ENCODE measurements around the gene GRAMD1B. TPM values are rescaled to one million over a fixed set of nuclear protein-coding genes. Genes with fewer than 3 reads are reported as not detected.

Gene GRAMD1B
- total and polyA plus RNA-seq, 5 donors, result 2.0 to 4.1 (median 2.6) TPM

GRCh38 chr11:123584186-123584585 lies 154.1 kb downstream of the GRAMD1B start:
- 96% methylated on average over 4 of the region's 4 CpGs for WGBS
- intact Hi-C loops (cut with DNase I), result loop anchor here (5.0 to 10.0 kb wide), 2 partner anchors 121 to 123 kb away; no protein-coding TSS in a partner anchor

DNA sequence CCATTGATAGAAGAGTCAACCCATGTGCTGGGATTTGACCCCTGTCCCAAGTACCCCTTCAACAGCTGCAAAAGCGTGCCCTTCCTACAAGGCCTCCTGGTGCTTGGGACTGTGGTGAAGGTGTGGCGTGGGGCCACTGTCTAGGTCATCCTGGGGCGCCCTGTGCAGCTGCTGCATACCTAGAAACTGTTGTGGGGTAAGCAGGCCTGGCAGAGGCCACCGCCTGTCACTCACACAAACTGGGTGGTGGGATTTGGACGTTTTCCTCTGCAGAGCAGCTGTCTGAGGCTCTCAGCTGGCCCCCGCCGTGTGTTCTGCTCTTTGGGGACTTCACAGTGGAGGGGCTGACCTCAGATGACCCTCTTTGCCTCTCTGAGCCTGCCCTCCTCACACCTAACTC lies 154.7 kb downstream of the GRAMD1B start:
- H3K27ac ChIP-seq (ENCODE audit: low read length), result no peak overlapping the region
- DNase-seq, result no peak
- H3K4me1 ChIP-seq (ENCODE audit: control insufficient read depth, insufficient read depth, low read length), result no peaks in the 10 kb centered on the region
- no peaks in the 10 kb centered on the region for H3K9me3 ChIP-seq (ENCODE audit: control insufficient read depth, low read length)
- intact Hi-C loops (cut with DNase I), result loop anchor here (5.0 to 10.0 kb wide), 2 partner anchors 120 to 123 kb away; no protein-coding TSS in a partner anchor
- H3K27me3 ChIP-seq (ENCODE audit: control insufficient read depth, insufficient read depth), result no peaks in the 10 kb centered on the region
- no peak overlapping the region for H3K4me3 ChIP-seq (ENCODE audit: low read length)
- no peak for ATAC-seq
- WGBS, result 86% methylated on average over 7 of the region's 7 CpGs

More at GRCh38 chr11:123584186-123584585, 154.1 kb downstream of the GRAMD1B start:
- no peak overlapping the region for H3K27ac ChIP-seq (ENCODE audit: low read length)
- H3K4me3 ChIP-seq (ENCODE audit: low read length), result no peak overlapping the region
- no peak for ATAC-seq
- DNase-seq, result no peak
- H3K27me3 ChIP-seq (ENCODE audit: control insufficient read depth, insufficient read depth), result no peaks in the 10 kb centered on the region
- H3K9me3 ChIP-seq (ENCODE audit: control insufficient read depth, low read length), result no peaks in the 10 kb centered on the region
- H3K4me1 ChIP-seq (ENCODE audit: control insufficient read depth, insufficient read depth, low read length), result no peaks in the 10 kb centered on the region

GRCh38 chr11:123585206-123585605 lies 155.1 kb downstream of the GRAMD1B start:
- H3K27me3 ChIP-seq (ENCODE audit: control insufficient read depth, insufficient read depth), result no peaks in the 10 kb centered on the region
- no peaks in the 10 kb centered on the region for H3K9me3 ChIP-seq (ENCODE audit: control insufficient read depth, low read length)
- ATAC-seq (no peak), DNase-seq (no peak)
- H3K4me1 ChIP-seq (ENCODE audit: control insufficient read depth, insufficient read depth, low read length), result no peaks in the 10 kb centered on the region
- intact Hi-C loops (cut with DNase I), result loop anchor here in 1 of 4 donors (10.0 kb wide), 1 partner anchor 120 kb away; no protein-coding TSS in a partner anchor
- no peak overlapping the region for H3K27ac ChIP-seq (ENCODE audit: low read length)
- no peak overlapping the region for H3K4me3 ChIP-seq (ENCODE audit: low read length)
- 85% methylated on average over 5 of the region's 5 CpGs for WGBS

GRCh38 chr11:123585706-123586105 lies 155.6 kb downstream of the GRAMD1B start:
- Histone ChIP-seq H3K9me3 (ENCODE audit: control insufficient read depth, low read length) (no peaks in the 10 kb centered on the region), H3K27me3 (ENCODE audit: control insufficient read depth, insufficient read depth) (no peaks in the 10 kb centered on the region), H3K4me1 (ENCODE audit: control insufficient read depth, insufficient read depth, low read length) (no peaks in the 10 kb centered on the region), H3K27ac (ENCODE audit: low read length) (no peak overlapping the region), H3K4me3 (ENCODE audit: low read length) (no peak overlapping the region)
- WGBS, result 55% methylated on average over 5 of the region's 5 CpGs
- ATAC-seq, result no peak
- DNase-seq, result no peak
- intact Hi-C loops (cut with DNase I), result loop anchor here in 1 of 4 donors (10.0 kb wide), 1 partner anchor 119 kb away; no protein-coding TSS in a partner anchor

- Histone ChIP-seq H3K4me3 (ENCODE audit: low read length) (no peak overlapping the region), H3K27me3 (ENCODE audit: control insufficient read depth, insufficient read depth) (no peaks in the 10 kb centered on the region), H3K4me1 (ENCODE audit: control insufficient read depth, insufficient read depth, low read length) (no peaks in the 10 kb centered on the region), H3K9me3 (ENCODE audit: control insufficient read depth, low read length) (no peaks in the 10 kb centered on the region), H3K27ac (ENCODE audit: low read length) (no peak overlapping the region)
- 87% methylated on average over 8 of the region's 8 CpGs for WGBS
- intact Hi-C loops (cut with DNase I), result loop anchor here in 1 of 4 donors (10.0 kb wide), 1 partner anchor 118 kb away; no protein-coding TSS in a partner anchor
- ATAC-seq (no peak), DNase-seq (no peak)
These were observed 156.5 kb downstream of the GRAMD1B start for GRCh38 chr11:123586568-123586967.

GRCh38 chr11:123587044-123587443 lies 157.0 kb downstream of the GRAMD1B start:
- Histone ChIP-seq H3K27me3 (ENCODE audit: control insufficient read depth, insufficient read depth) (no peaks in the 10 kb centered on the region), H3K4me1 (ENCODE audit: control insufficient read depth, insufficient read depth, low read length) (no peaks in the 10 kb centered on the region), H3K9me3 (ENCODE audit: control insufficient read depth, low read length) (no peaks in the 10 kb centered on the region), H3K4me3 (ENCODE audit: low read length) (no peak overlapping the region), H3K27ac (ENCODE audit: low read length) (no peak overlapping the region)
- intact Hi-C loops (cut with DNase I), result loop anchor here in 1 of 4 donors (10.0 kb wide), 1 partner anchor 118 kb away; no protein-coding TSS in a partner anchor
- DNase-seq (no peak), ATAC-seq (no peak)
- WGBS, result 97% methylated on average over 2 of the region's 2 CpGs

- no peaks in the 10 kb centered on the region for H3K27me3 ChIP-seq (ENCODE audit: control insufficient read depth, insufficient read depth)
- H3K27ac ChIP-seq (ENCODE audit: low read length), result no peak overlapping the region
- ATAC-seq, result no peak
- 92% methylated on average over 6 of the region's 6 CpGs for WGBS
- H3K4me3 ChIP-seq (ENCODE audit: low read length), result no peak overlapping the region
- no peaks in the 10 kb centered on the region for H3K4me1 ChIP-seq (ENCODE audit: control insufficient read depth, insufficient read depth, low read length)
- no peak for DNase-seq
- intact Hi-C loops (cut with DNase I), result loop anchor here in 1 of 4 donors (10.0 kb wide), 1 partner anchor 117 kb away; no protein-coding TSS in a partner anchor
- no peaks in the 10 kb centered on the region for H3K9me3 ChIP-seq (ENCODE audit: control insufficient read depth, low read length)
These were observed 157.5 kb downstream of the GRAMD1B start for GRCh38 chr11:123587559-123587958.

- Histone ChIP-seq H3K27ac (ENCODE audit: low read length) (no peak overlapping the region), H3K4me3 (ENCODE audit: low read length) (no peak overlapping the region), H3K4me1 (ENCODE audit: control insufficient read depth, insufficient read depth, low read length) (no peaks in the 10 kb centered on the region), H3K27me3 (ENCODE audit: control insufficient read depth, insufficient read depth) (no peaks in the 10 kb centered on the region), H3K9me3 (ENCODE audit: control insufficient read depth, low read length) (no peaks in the 10 kb centered on the region)
- peak in 1 of 2 donors; percentile 22 for ATAC-seq
- intact Hi-C loops (cut with DNase I), result loop anchor here in 1 of 4 donors (10.0 kb wide), 1 partner anchor 117 kb away; no protein-coding TSS in a partner anchor
- DNase-seq, result no peak
- 83% methylated on average over 14 of the region's 14 CpGs for WGBS
These were observed 158.2 kb downstream of the GRAMD1B start for GRCh38 chr11:123588117-123588863.

GRCh38 chr11:123588864-123589262 lies 158.8 kb downstream of the GRAMD1B start:
- no peaks in the 10 kb centered on the region for H3K27me3 ChIP-seq (ENCODE audit: control insufficient read depth, insufficient read depth)
- no peaks in the 10 kb centered on the region for H3K9me3 ChIP-seq (ENCODE audit: control insufficient read depth, low read length)
- no peaks in the 10 kb centered on the region for H3K4me1 ChIP-seq (ENCODE audit: control insufficient read depth, insufficient read depth, low read length)
- no peak overlapping the region for H3K4me3 ChIP-seq (ENCODE audit: low read length)
- ATAC-seq, result no peak
- intact Hi-C loops (cut with DNase I), result loop anchor here in 1 of 4 donors (10.0 kb wide), 1 partner anchor 116 kb away; no protein-coding TSS in a partner anchor
- DNase-seq, result no peak
- no peak overlapping the region for H3K27ac ChIP-seq (ENCODE audit: low read length)
- WGBS, result 96% methylated on average over 5 of the region's 5 CpGs

- WGBS, result 67% methylated on average over 11 of the region's 11 CpGs
- ATAC-seq (peak; percentile 64 to 80), DNase-seq (peak in 1 of 3 donors; percentile 23)
- Histone ChIP-seq H3K9me3 (ENCODE audit: control insufficient read depth, low read length) (no peaks in the 10 kb centered on the region), H3K4me3 (ENCODE audit: low read length) (no peak overlapping the region), H3K27ac (ENCODE audit: low read length) (no peak overlapping the region), H3K27me3 (ENCODE audit: control insufficient read depth, insufficient read depth) (no peaks in the 10 kb centered on the region), H3K4me1 (ENCODE audit: control insufficient read depth, insufficient read depth, low read length) (no peaks in the 10 kb centered on the region)
- intact Hi-C loops (cut with DNase I), result no loop called here
These were observed 160.3 kb downstream of the GRAMD1B start for GRCh38 chr11:123590296-123590912.

GRCh38 chr11:123593570-123593969 lies 163.5 kb downstream of the GRAMD1B start:
- Histone ChIP-seq H3K27ac (ENCODE audit: low read length) (no peak overlapping the region), H3K4me3 (ENCODE audit: low read length) (no peak overlapping the region), H3K4me1 (ENCODE audit: control insufficient read depth, insufficient read depth, low read length) (no peaks in the 10 kb centered on the region), H3K9me3 (ENCODE audit: control insufficient read depth, low read length) (no peaks in the 10 kb centered on the region), H3K27me3 (ENCODE audit: control insufficient read depth, insufficient read depth) (no peaks in the 10 kb centered on the region)
- intact Hi-C loops (cut with DNase I), result no loop called here
- 68% methylated on average over 6 of the region's 6 CpGs for WGBS
- DNase-seq (no peak), ATAC-seq (no peak)

All from right cardiac atrium (tissue), 5 donors.